ENCODE measurements around the gene CD36. TPM values are rescaled to one million over a fixed set of nuclear protein-coding genes. Genes with fewer than 3 reads are reported as not detected.

CD36 gene
- polyA plus RNA-seq, 1 donor, result 84.9 TPM

DNA sequence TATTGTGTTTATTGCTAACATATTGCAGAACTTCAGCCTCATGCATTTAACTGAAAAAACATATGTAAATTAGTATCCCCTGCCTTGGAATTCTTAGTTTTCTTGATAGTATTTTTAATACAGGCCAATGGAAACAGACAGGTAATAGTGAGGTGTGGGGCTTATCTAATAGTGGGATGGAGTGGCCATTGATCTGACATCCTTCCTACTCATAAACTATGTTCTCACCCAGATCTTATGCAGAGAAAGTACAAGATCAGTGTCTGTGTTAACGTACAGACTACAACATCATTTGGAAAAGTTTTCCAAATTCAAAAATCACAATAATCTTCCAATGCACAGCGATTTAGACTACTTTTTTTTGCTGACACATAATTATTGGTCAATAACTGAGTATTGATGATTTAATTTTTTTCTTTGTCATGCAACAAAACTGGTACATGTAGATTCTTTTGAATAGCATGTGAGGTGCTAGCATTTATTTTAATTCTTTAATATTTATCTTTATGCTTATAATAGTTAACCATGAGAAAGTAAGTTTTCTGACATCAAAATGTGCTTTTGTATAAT is 9.7 kb downstream of the CD36 start:
- Histone ChIP-seq H3K27me3 (ENCODE audit: control insufficient read depth, insufficient read depth, low read length) (no peaks in the 10 kb centered on the region), H3K4me1 (ENCODE audit: control insufficient read depth, insufficient read depth, low read length) (peaks cover 3% of the 10 kb centered on the region), H3K4me3 (ENCODE audit: low read length) (no peak overlapping the region), H3K36me3 (ENCODE audit: control insufficient read depth, insufficient read depth, low read length) (no peaks in the 10 kb centered on the region), H3K9me3 (ENCODE audit: control insufficient read depth, low read depth, low read length) (no peaks in the 10 kb centered on the region), H3K27ac (ENCODE audit: low read length) (no peak overlapping the region)
- 91% methylated on average over 1 of the region's 2 CpGs for WGBS (ENCODE audit: insufficient coverage, low lambda C conversion rate)
- DNase-seq, result no peak

- Histone ChIP-seq H3K36me3 (ENCODE audit: control insufficient read depth, insufficient read depth, low read length) (no peaks in the 10 kb centered on the region), H3K27ac (ENCODE audit: low read length) (no peak overlapping the region), H3K9me3 (ENCODE audit: control insufficient read depth, low read depth, low read length) (no peaks in the 10 kb centered on the region), H3K4me3 (ENCODE audit: low read length) (no peak overlapping the region), H3K4me1 (ENCODE audit: control insufficient read depth, insufficient read depth, low read length) (no peaks in the 10 kb centered on the region), H3K27me3 (ENCODE audit: control insufficient read depth, insufficient read depth, low read length) (no peaks in the 10 kb centered on the region)
- 100% methylated on average over 1 of the region's 3 CpGs for WGBS (ENCODE audit: insufficient coverage, low lambda C conversion rate)
- no peak for DNase-seq
Measured at GRCh38 chr7:80649011-80649410, 10.6 kb downstream of the CD36 start.

- Histone ChIP-seq H3K4me3 (ENCODE audit: low read length) (no peak overlapping the region), H3K4me1 (ENCODE audit: control insufficient read depth, insufficient read depth, low read length) (no peaks in the 10 kb centered on the region), H3K36me3 (ENCODE audit: control insufficient read depth, insufficient read depth, low read length) (no peaks in the 10 kb centered on the region), H3K27ac (ENCODE audit: low read length) (no peak overlapping the region), H3K27me3 (ENCODE audit: control insufficient read depth, insufficient read depth, low read length) (no peaks in the 10 kb centered on the region), H3K9me3 (ENCODE audit: control insufficient read depth, low read depth, low read length) (no peaks in the 10 kb centered on the region)
- no peak for DNase-seq
- WGBS (ENCODE audit: insufficient coverage, low lambda C conversion rate), result 40% methylated on average over 1 of the region's 2 CpGs
Measured at GRCh38 chr7:80650030-80650429, 11.6 kb downstream of the CD36 start.

DNA sequence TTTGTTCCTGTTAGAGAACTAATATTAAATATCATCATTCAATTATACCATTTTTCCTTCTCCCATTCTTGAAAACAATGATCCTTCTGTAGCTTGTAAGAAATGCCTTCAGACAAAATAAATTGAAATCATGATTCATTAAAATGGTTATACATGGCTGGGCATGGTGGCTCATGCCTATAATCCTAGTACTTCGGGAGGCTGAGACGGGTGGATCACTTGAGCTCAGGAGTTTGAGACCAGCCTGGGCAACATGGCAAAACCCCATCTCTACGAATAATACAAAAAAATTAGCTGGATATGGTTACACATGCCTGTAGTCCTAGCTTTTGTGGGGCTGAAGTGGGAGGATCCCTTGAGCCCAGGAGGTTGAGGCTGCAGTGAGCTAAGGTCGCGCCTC is 13.0 kb downstream of the CD36 start:
- Histone ChIP-seq H3K4me1 (ENCODE audit: control insufficient read depth, insufficient read depth, low read length) (no peaks in the 10 kb centered on the region), H3K27me3 (ENCODE audit: control insufficient read depth, insufficient read depth, low read length) (no peaks in the 10 kb centered on the region), H3K27ac (ENCODE audit: low read length) (no peak overlapping the region), H3K4me3 (ENCODE audit: low read length) (no peak overlapping the region), H3K36me3 (ENCODE audit: control insufficient read depth, insufficient read depth, low read length) (no peaks in the 10 kb centered on the region), H3K9me3 (ENCODE audit: control insufficient read depth, low read depth, low read length) (no peaks in the 10 kb centered on the region)
- WGBS (ENCODE audit: insufficient coverage, low lambda C conversion rate), result no CpG with 5 or more reads among the region's 5 CpGs
- no peak for DNase-seq

DNA sequence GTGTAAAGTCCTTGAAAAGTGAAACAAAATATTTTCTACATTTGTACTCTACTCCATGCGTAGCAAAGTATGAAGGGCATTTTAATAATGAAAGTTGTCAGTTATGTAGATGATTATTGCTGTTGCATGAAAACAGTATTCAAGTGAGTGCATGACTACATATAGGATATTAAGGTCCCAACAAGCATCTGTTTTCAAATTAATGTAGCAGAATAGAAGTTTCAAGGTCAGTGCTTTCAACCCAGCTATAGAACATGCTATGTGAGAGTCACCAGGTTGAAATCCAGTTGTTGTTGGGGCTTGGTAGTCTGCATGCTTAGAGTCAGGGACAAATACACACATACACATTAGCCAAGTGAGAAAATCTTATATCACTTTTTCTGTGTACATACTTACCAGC is 14.8 kb downstream of the CD36 start:
- Histone ChIP-seq H3K4me1 (ENCODE audit: control insufficient read depth, insufficient read depth, low read length) (no peaks in the 10 kb centered on the region), H3K4me3 (ENCODE audit: low read length) (no peak overlapping the region), H3K9me3 (ENCODE audit: control insufficient read depth, low read depth, low read length) (no peaks in the 10 kb centered on the region), H3K36me3 (ENCODE audit: control insufficient read depth, insufficient read depth, low read length) (no peaks in the 10 kb centered on the region), H3K27ac (ENCODE audit: low read length) (no peak overlapping the region), H3K27me3 (ENCODE audit: control insufficient read depth, insufficient read depth, low read length) (no peaks in the 10 kb centered on the region)
- 100% methylated on average over 1 of the region's 1 CpG for WGBS (ENCODE audit: insufficient coverage, low lambda C conversion rate)
- DNase-seq, result no peak

DNA sequence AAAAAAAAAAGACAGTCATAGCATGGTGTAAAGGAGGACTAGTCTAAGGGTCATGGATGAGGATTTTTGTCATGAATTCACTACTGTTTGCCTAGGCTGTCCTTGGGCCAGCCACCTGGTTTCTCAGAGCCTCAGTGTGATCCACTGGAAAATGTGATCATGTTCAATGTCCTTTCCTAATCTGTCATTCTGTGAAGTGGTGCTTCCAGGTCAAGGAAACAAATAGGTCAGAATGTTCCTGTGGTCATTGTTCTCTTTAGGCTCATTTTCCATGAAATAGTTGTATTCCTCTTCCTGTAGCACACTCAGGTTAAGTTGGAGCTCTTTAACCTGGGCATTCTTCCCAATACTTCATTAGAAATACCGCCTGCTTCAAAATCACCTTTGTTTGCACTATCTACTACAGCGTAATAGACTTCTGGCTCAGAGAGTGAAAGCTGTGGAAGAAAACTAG is 16.5 kb downstream of the CD36 start:
- WGBS (ENCODE audit: insufficient coverage, low lambda C conversion rate), result no CpG with 5 or more reads among the region's 2 CpGs
- no peak for DNase-seq
- Histone ChIP-seq H3K4me3 (ENCODE audit: low read length) (no peak overlapping the region), H3K4me1 (ENCODE audit: control insufficient read depth, insufficient read depth, low read length) (no peaks in the 10 kb centered on the region), H3K36me3 (ENCODE audit: control insufficient read depth, insufficient read depth, low read length) (no peaks in the 10 kb centered on the region), H3K27ac (ENCODE audit: low read length) (no peak overlapping the region), H3K9me3 (ENCODE audit: control insufficient read depth, low read depth, low read length) (no peaks in the 10 kb centered on the region), H3K27me3 (ENCODE audit: control insufficient read depth, insufficient read depth, low read length) (no peaks in the 10 kb centered on the region)

DNA sequence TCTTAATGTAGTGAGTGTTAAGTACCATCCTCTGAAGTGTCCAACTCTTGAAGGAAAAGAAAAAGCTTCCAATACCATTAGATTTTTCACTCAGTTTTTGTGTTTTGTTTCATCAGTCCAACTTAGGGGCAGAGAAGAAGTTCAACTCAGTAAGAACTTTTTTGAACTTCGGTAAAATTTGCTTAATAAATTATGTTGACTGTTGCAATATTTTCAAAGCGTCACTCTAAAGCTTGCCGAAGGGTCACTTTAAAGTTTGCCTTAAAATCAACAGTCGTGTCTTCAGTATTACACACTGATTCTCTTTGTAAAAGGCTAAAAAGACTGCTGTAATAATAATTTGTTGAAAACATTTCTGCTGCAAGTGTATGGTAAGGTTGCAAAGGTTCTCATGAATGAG is 17.6 kb downstream of the CD36 start:
- no peak for DNase-seq
- Histone ChIP-seq H3K9me3 (ENCODE audit: control insufficient read depth, low read depth, low read length) (no peaks in the 10 kb centered on the region), H3K4me1 (ENCODE audit: control insufficient read depth, insufficient read depth, low read length) (no peaks in the 10 kb centered on the region), H3K27me3 (ENCODE audit: control insufficient read depth, insufficient read depth, low read length) (no peaks in the 10 kb centered on the region), H3K27ac (ENCODE audit: low read length) (no peak overlapping the region), H3K4me3 (ENCODE audit: low read length) (no peak overlapping the region), H3K36me3 (ENCODE audit: control insufficient read depth, insufficient read depth, low read length) (no peaks in the 10 kb centered on the region)
- 83% methylated on average over 1 of the region's 4 CpGs for WGBS (ENCODE audit: insufficient coverage, low lambda C conversion rate)

- Histone ChIP-seq H3K27me3 (ENCODE audit: control insufficient read depth, insufficient read depth, low read length) (no peaks in the 10 kb centered on the region), H3K27ac (ENCODE audit: low read length) (no peak overlapping the region), H3K36me3 (ENCODE audit: control insufficient read depth, insufficient read depth, low read length) (no peaks in the 10 kb centered on the region), H3K4me1 (ENCODE audit: control insufficient read depth, insufficient read depth, low read length) (no peaks in the 10 kb centered on the region), H3K4me3 (ENCODE audit: low read length) (no peak overlapping the region), H3K9me3 (ENCODE audit: control insufficient read depth, low read depth, low read length) (no peaks in the 10 kb centered on the region)
- no peak for DNase-seq
- WGBS (ENCODE audit: insufficient coverage, low lambda C conversion rate), result 8% methylated on average over 2 of the region's 3 CpGs
Measured at GRCh38 chr7:80659120-80660055, 20.9 kb downstream of the CD36 start.

DNA sequence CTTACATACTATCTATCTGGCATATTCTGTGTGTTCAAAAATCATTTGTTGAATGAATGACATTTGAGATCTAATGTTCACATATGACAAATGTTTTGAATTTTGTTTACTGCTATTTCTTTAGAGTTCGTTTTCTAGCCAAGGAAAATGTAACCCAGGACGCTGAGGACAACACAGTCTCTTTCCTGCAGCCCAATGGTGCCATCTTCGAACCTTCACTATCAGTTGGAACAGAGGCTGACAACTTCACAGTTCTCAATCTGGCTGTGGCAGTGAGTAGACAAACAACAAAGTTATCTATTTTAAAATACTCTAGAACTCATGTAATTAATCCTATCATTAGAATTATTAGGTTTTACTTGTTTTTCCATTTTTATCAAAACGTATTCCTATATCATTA is 22.5 kb downstream of the CD36 start:
- H3K27me3 ChIP-seq (ENCODE audit: control insufficient read depth, insufficient read depth, low read length), result no peaks in the 10 kb centered on the region
- 92% methylated on average over 3 of the region's 4 CpGs for WGBS (ENCODE audit: insufficient coverage, low lambda C conversion rate)
- H3K9me3 ChIP-seq (ENCODE audit: control insufficient read depth, low read depth, low read length), result no peaks in the 10 kb centered on the region
- no peak for DNase-seq
- no peak overlapping the region for H3K4me3 ChIP-seq (ENCODE audit: low read length)
- no peaks in the 10 kb centered on the region for H3K4me1 ChIP-seq (ENCODE audit: control insufficient read depth, insufficient read depth, low read length)
- no peak overlapping the region for H3K27ac ChIP-seq (ENCODE audit: low read length)
- no peaks in the 10 kb centered on the region for H3K36me3 ChIP-seq (ENCODE audit: control insufficient read depth, insufficient read depth, low read length)

DNA sequence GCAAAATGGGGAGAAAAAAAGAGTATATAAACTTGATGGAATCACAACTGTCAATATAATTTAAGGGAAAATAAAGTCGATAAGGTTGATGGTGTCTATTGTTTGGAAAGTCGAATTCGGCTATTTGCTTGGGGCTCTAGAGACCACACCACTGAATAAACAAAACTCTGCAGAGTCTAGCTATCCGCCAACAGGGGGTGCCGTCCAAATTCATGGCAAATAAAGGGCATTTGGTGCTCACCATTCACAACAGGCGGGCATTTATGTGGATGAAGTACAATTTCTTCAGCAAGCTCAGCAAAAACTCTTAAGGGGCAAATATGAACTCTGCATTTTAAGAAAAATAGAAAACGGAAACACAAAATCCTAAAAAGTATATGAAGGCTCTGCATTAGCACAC is 23.3 kb downstream of the CD36 start:
- Histone ChIP-seq H3K27ac (ENCODE audit: low read length) (no peak overlapping the region), H3K4me1 (ENCODE audit: control insufficient read depth, insufficient read depth, low read length) (no peaks in the 10 kb centered on the region), H3K36me3 (ENCODE audit: control insufficient read depth, insufficient read depth, low read length) (no peaks in the 10 kb centered on the region), H3K27me3 (ENCODE audit: control insufficient read depth, insufficient read depth, low read length) (no peaks in the 10 kb centered on the region), H3K4me3 (ENCODE audit: low read length) (no peak overlapping the region), H3K9me3 (ENCODE audit: control insufficient read depth, low read depth, low read length) (no peaks in the 10 kb centered on the region)
- 100% methylated on average over 2 of the region's 7 CpGs for WGBS (ENCODE audit: insufficient coverage, low lambda C conversion rate)
- DNase-seq, result no peak

Measured in large intestine (tissue), 3 donors.